HepG2 (cell line): Measurements from ENCODE around the gene TPPP2. TPM values are rescaled to one million over a fixed set of nuclear protein-coding genes. Genes with fewer than 3 reads are reported as not detected.

Experiments
- ATAC-seq: fragments of 200-7000 bp; cut with Tn5 transposase; 3 replicates; pipeline ENCODE4 v1.9.1; 2020; ENCODE audit warnings: mild to moderate bottlenecking, moderate library complexity
- BruUV-seq: library from RNA; stranded (reverse); fragments of 400-500 nt; replicated peaks from 2 replicates; lab custom pipeline; 2021; lab: Mats Ljungman, UMichigan
- CTCF ChIA-PET: fragments of 300-600 bp; formaldehyde crosslinking; extraction: SDS; loops from one replicate; lab custom pipeline; 2021; ENCODE audit warnings: low total read pairs, inconsistent platforms, low intra/inter-chr PET ratio; lab: Yijun Ruan, JAX
- POLR2A ChIA-PET: fragments of 350-600 bp; sonication (Branson Sonifier 250); formaldehyde crosslinking; loops from one replicate; lab custom pipeline; 2020; ENCODE audit warnings: antibody characterized with exemption, inconsistent platforms; lab: Yijun Ruan, JAX
- DNase-seq: peaks from one replicate; pipeline ENCODE4 v3.0.0-alpha.2; 2015; ENCODE audit warnings: low spot score
- FAIRE-seq: peaks from 3 replicates; lab custom pipeline; 2011; peaks lifted over from hg19 to GRCh38; lab: Jason Lieb, UNC
- H2AFZ ChIP-seq: one replicate; pipeline ENCODE4 v1.6.1; 2011; ENCODE audit warnings: low read length, inconsistent platforms
- H3K27ac ChIP-seq: fragments of 300-600 bp; 3 replicates; pipeline ENCODE4 v1.8.0; 2011; ENCODE audit warnings: mixed run types, mild to moderate bottlenecking, mixed read lengths, low read length, inconsistent platforms; ENCODE audit not compliant: insufficient read depth; ENCODE audit errors: extremely low read length
- H3K27me3 ChIP-seq, 2 experiments: fragments of 200-600 bp in 1 of 2; 2 replicates in 1 of 2; 3 replicates in 1 of 2; pipeline versions ENCODE4 v1.6.0 to v1.8.0; 2011; ENCODE audit warnings: low read length in 2 of 2, mild to moderate bottlenecking in 2 of 2, moderate library complexity in 2 of 2, inconsistent platforms in 1 of 2; ENCODE audit not compliant: insufficient read depth in 2 of 2, control insufficient read depth in 1 of 2
- H3K36me3 ChIP-seq, 2 experiments: fragments of 200-600 bp in 1 of 2; replicated peaks in 1 of 2; 2 replicates in 1 of 2; 3 replicates in 1 of 2; pipeline versions ENCODE4 v1.5.1 to v1.8.0; 2011; ENCODE audit warnings: low read length in 2 of 2, inconsistent platforms in 1 of 2; ENCODE audit not compliant: insufficient read depth in 2 of 2, control insufficient read depth in 1 of 2
- H3K4me1 ChIP-seq: 2 replicates; pipeline ENCODE4 v1.5.1; 2012; ENCODE audit warnings: low read length, inconsistent platforms; ENCODE audit not compliant: insufficient read depth
- H3K4me2 ChIP-seq: 2 replicates; pipeline ENCODE4 v1.6.0; 2011; ENCODE audit warnings: low read depth, low read length, inconsistent platforms
- H3K4me3 ChIP-seq, 3 experiments: fragments of 200-600 bp in 1 of 3; sonication (generic), shearing (Covaris generic) in 1 of 3; replicated peaks in 1 of 3; 2 replicates each; pipeline ENCODE4 v1.5.1; 2011 to 2016; ENCODE audit warnings: low read length in 3 of 3, inconsistent platforms in 2 of 3, low read depth in 2 of 3, mild to moderate bottlenecking in 2 of 3, control low read depth in 1 of 3, mixed read lengths in 1 of 3; ENCODE audit not compliant: insufficient read depth in 1 of 3
- H3K79me2 ChIP-seq: one replicate; pipeline ENCODE4 v1.6.1; 2011; ENCODE audit warnings: low read length, inconsistent platforms; ENCODE audit not compliant: insufficient read depth
- H3K9ac ChIP-seq: 2 replicates; pipeline ENCODE4 v1.6.0; 2011; ENCODE audit warnings: mild to moderate bottlenecking, low read depth, low read length, inconsistent platforms; ENCODE audit not compliant: insufficient read depth
- H3K9me3 ChIP-seq: 2 replicates; pipeline ENCODE4 v1.5.1; 2012; ENCODE audit warnings: mild to moderate bottlenecking, low read length
- H4K20me1 ChIP-seq: 2 replicates; pipeline ENCODE4 v1.6.0; 2011; ENCODE audit warnings: inconsistent platforms, mild to moderate bottlenecking, low read length, moderate library complexity; ENCODE audit not compliant: insufficient read depth
- FOXK1 ChIP-seq: sonication (generic); formaldehyde crosslinking; IDR thresholded peaks from 2 replicates; pipeline ENCODE4 v1.4.0; 2020; ENCODE audit warnings: low read depth, missing genetic modification reagents, borderline replicate concordance
- MEF2D ChIP-seq: sonication (generic); formaldehyde crosslinking; IDR thresholded peaks from 2 replicates; pipeline ENCODE4 v1.5.1; 2020; ENCODE audit warnings: mild to moderate bottlenecking, missing genetic modification reagents
- NFE2 ChIP-seq: sonication (generic); formaldehyde crosslinking; IDR thresholded peaks from 2 replicates; pipeline ENCODE4 v1.4.0; 2020; ENCODE audit warnings: missing genetic modification reagents
- PRDM4 ChIP-seq: sonication (generic); formaldehyde crosslinking; IDR thresholded peaks from 2 replicates; pipeline ENCODE4 v1.9.0; 2021; ENCODE audit warnings: missing genetic modification reagents, borderline replicate concordance
- SAP130 ChIP-seq: IDR thresholded peaks from 2 replicates; pipeline ENCODE4 v1.6.1; 2016; ENCODE audit warnings: low read depth
- ZFP1 ChIP-seq: IDR thresholded peaks from 2 replicates; pipeline ENCODE4 v1.6.1; 2016
- WGBS: methylation state at CpG from one replicate; pipeline ENCODE4 v1.1.6; 2017; ENCODE audit warnings: low lambda C conversion rate; 5-methylcytosine and 5-hydroxymethylcytosine counted together
- in situ Hi-C: cut with HindIII; loops from 2 replicates; pipeline ENCODE4 v1.10.0; 2017; ENCODE audit warnings: low pct_unique_long_range_greater_than_20kb; ENCODE audit not compliant: extremely low pct_ligation_motif_present
- intact Hi-C: fragments of 100-400 bp; cut with micrococcal nuclease; formaldehyde crosslinking; loops from one replicate; pipeline ENCODE4 v1.10.0; 2022; ENCODE audit not compliant: unreplicated experiment
- polyA plus RNA-seq, 8 experiments: library from polyadenylated mRNA; depleted of rRNA in 3 of 8; stranded (reverse) in 7 of 8; unstranded in 1 of 8; fragments of >200 nt; fragmentation: Illumina TruSeq in 4 of 8; extraction: Trizol in 4 of 8; gene quantifications; 2 replicates each; pipeline versions ENCODE4 v1.2.1 to v1.2.3, GENCODE V29; 2011 to 2016; ENCODE audit warnings: low read depth in 4 of 8, missing spikeins in 1 of 8, mixed read lengths in 1 of 8; ENCODE audit not compliant: insufficient read depth in 1 of 8
- total RNA-seq, 5 experiments: library from RNA; depleted of rRNA; stranded (reverse); fragments of >200 nt; fragmentation: Illumina TruSeq; extraction: Trizol; gene quantifications; 2 replicates each; pipeline ENCODE4 v1.2.3, GENCODE V29; 2016; ENCODE audit warnings: low read depth in 1 of 5

The TPPP2 gene
- total and polyA plus RNA-seq, 2 of the 13 experiments (the other 11 are each of a cell fraction or from before 2014, with no cell fraction given) = 0.58 to 4.2 TPM

- no peak for TF ChIP-seq PRDM4 (CRISPR knock-in tag)
Measured at GRCh38 chr14:21078287-21078686, 48.3 kb downstream of the TPPP2 start (continued).

- H4K20me1 ChIP-seq = no peaks in the 10 kb centered on the region
- ATAC-seq (no peak), FAIRE-seq (no peak), DNase-seq (no peak)
- no peaks in the 10 kb centered on the region for H3K27me3 ChIP-seq
- no TSS peak for BruUV-seq
- in situ Hi-C loops = no loop called here
- no peak overlapping the region for H3K27ac ChIP-seq
- H3K9ac ChIP-seq = no peak overlapping the region
- WGBS = 90% methylated on average over 10 of the region's 10 CpGs
- H3K4me3 ChIP-seq = no peak overlapping the region
- peaks cover 9% of the 10 kb centered on the region; the same call in 1 of the 2 replicates for H3K4me1 ChIP-seq
- peaks cover 47 to 71% of the 10 kb centered on the region in 2 experiments for H3K36me3 ChIP-seq
- TF ChIP-seq FOXK1 (CRISPR knock-in tag) (no peak), NFE2 (CRISPR knock-in tag) (no peak), ZFP1 (no peak), SAP130 (CRISPR knock-in tag) (no peak), MEF2D (CRISPR knock-in tag) (no peak)
- no peaks in the 10 kb centered on the region for H3K9me3 ChIP-seq
- no peak overlapping the region for H2AFZ ChIP-seq
- H3K79me2 ChIP-seq = no peaks in the 10 kb centered on the region
- POLR2A ChIA-PET = interaction anchor here (1.1 to 1.9 kb wide), 2 partner anchors 8 to 14 kb away, joined by 4 to 14 read pairs; partner anchors contain the start of gene ARHGEF40
- intact Hi-C loops = no loop called here
- CTCF ChIA-PET = no interaction called here
- H3K4me2 ChIP-seq = no peak overlapping the region
Measured at GRCh38 chr14:21078726-21079125, 48.7 kb downstream of the TPPP2 start.
